ACC112 (cell line): Measurements from ENCODE around the gene NOXRED1.

ENCODE experiments used
- H2AFZ ChIP-seq: fragments of 200-600 bp; sonication (generic); one replicate; pipeline ENCODE4 v1.6.0; 2017; ENCODE audit warnings: antibody characterized with exemption, low read length; ENCODE audit not compliant: unreplicated experiment
- H3K27ac ChIP-seq: fragments of 200-600 bp; sonication (generic); 2 replicates; pipeline ENCODE4 v1.5.1; 2014; ENCODE audit warnings: low read depth, mild to moderate bottlenecking, antibody characterized with exemption, low read length, moderate library complexity
- H3K27me3 ChIP-seq: fragments of 200-600 bp; sonication (generic); 2 replicates; pipeline ENCODE4 v1.6.1; 2014; ENCODE audit warnings: mild to moderate bottlenecking, antibody characterized with exemption, low read length, moderate library complexity, mixed read lengths; ENCODE audit not compliant: insufficient read depth
- H3K36me3 ChIP-seq: fragments of 200-600 bp; sonication (generic); 2 replicates; pipeline ENCODE4 v1.6.1; 2016; ENCODE audit warnings: mild to moderate bottlenecking, antibody characterized with exemption, low read length, moderate library complexity, mixed read lengths; ENCODE audit not compliant: insufficient read depth
- H3K4me1 ChIP-seq: fragments of 200-600 bp; sonication (generic); one replicate; pipeline ENCODE4 v1.6.1; 2016; ENCODE audit warnings: low read length, mixed read lengths; ENCODE audit not compliant: insufficient read depth, unreplicated experiment, control insufficient read depth
- H3K4me3 ChIP-seq: fragments of 200-600 bp; sonication (generic); 2 replicates; pipeline ENCODE4 v1.5.1; 2014; ENCODE audit warnings: mild to moderate bottlenecking, low read depth, low read length
- H3K79me2 ChIP-seq: fragments of 200-600 bp; sonication (generic); one replicate; pipeline ENCODE4 v1.6.0; 2016; ENCODE audit warnings: low read length; ENCODE audit not compliant: control insufficient read depth, unreplicated experiment, insufficient read depth

NOXRED1 gene

GRCh38 chr14:77409131-77409533 lies 14.2 kb downstream of the NOXRED1 start:
- no peak overlapping the region for H2AFZ ChIP-seq
- H3K27me3 ChIP-seq, result no peaks in the 10 kb centered on the region
- H3K4me3 ChIP-seq, result no peak overlapping the region
- no peaks in the 10 kb centered on the region for H3K36me3 ChIP-seq
- no peak overlapping the region for H3K27ac ChIP-seq
- H3K79me2 ChIP-seq, result no peaks in the 10 kb centered on the region
- H3K4me1 ChIP-seq, result no peaks in the 10 kb centered on the region

GRCh38 chr14:77407158-77407557 lies 16.2 kb downstream of the NOXRED1 start:
- no peaks in the 10 kb centered on the region for H3K4me1 ChIP-seq
- H3K27ac ChIP-seq, result no peak overlapping the region
- no peak overlapping the region for H2AFZ ChIP-seq

GRCh38 chr14:77406718-77407117 lies 16.6 kb downstream of the NOXRED1 start:
- H3K27me3 ChIP-seq, result no peaks in the 10 kb centered on the region
- no peak overlapping the region for H2AFZ ChIP-seq
- H3K4me1 ChIP-seq, result no peaks in the 10 kb centered on the region
- no peak overlapping the region for H3K27ac ChIP-seq
- no peaks in the 10 kb centered on the region for H3K79me2 ChIP-seq
- H3K4me3 ChIP-seq, result no peak overlapping the region
- no peaks in the 10 kb centered on the region for H3K36me3 ChIP-seq

More at GRCh38 chr14:77407158-77407557, 16.2 kb downstream of the NOXRED1 start:
- Histone ChIP-seq H3K36me3 (no peaks in the 10 kb centered on the region), H3K79me2 (no peaks in the 10 kb centered on the region), H3K4me3 (no peak overlapping the region), H3K27me3 (no peaks in the 10 kb centered on the region)

GRCh38 chr14:77406086-77406485 lies 17.2 kb downstream of the NOXRED1 start:
- H3K4me1 ChIP-seq, result no peaks in the 10 kb centered on the region
- H3K27ac ChIP-seq, result no peak overlapping the region
- H3K79me2 ChIP-seq, result no peaks in the 10 kb centered on the region
- no peak overlapping the region for H2AFZ ChIP-seq
- H3K36me3 ChIP-seq, result no peaks in the 10 kb centered on the region
- no peak overlapping the region for H3K4me3 ChIP-seq
- no peaks in the 10 kb centered on the region for H3K27me3 ChIP-seq

- Histone ChIP-seq H3K27me3 (no peaks in the 10 kb centered on the region), H2AFZ (no peak overlapping the region), H3K4me3 (no peak overlapping the region), H3K4me1 (no peaks in the 10 kb centered on the region), H3K36me3 (no peaks in the 10 kb centered on the region), H3K27ac (no peak overlapping the region), H3K79me2 (no peaks in the 10 kb centered on the region)
Measured at GRCh38 chr14:77403768-77404167, 19.6 kb downstream of the NOXRED1 start.

GRCh38 chr14:77400216-77400615 lies 23.1 kb downstream of the NOXRED1 start:
- H2AFZ ChIP-seq, result no peak overlapping the region
- no peaks in the 10 kb centered on the region for H3K79me2 ChIP-seq
- no peaks in the 10 kb centered on the region for H3K36me3 ChIP-seq
- H3K4me3 ChIP-seq, result no peak overlapping the region
- no peaks in the 10 kb centered on the region for H3K4me1 ChIP-seq
- H3K27ac ChIP-seq, result no peak overlapping the region
- H3K27me3 ChIP-seq, result no peaks in the 10 kb centered on the region

- Histone ChIP-seq H2AFZ (no peak overlapping the region), H3K27me3 (no peaks in the 10 kb centered on the region), H3K36me3 (no peaks in the 10 kb centered on the region), H3K4me1 (no peaks in the 10 kb centered on the region), H3K4me3 (no peak overlapping the region), H3K79me2 (no peaks in the 10 kb centered on the region), H3K27ac (no peak overlapping the region)
Measured at GRCh38 chr14:77390188-77390587, 33.1 kb downstream of the NOXRED1 start.

GRCh38 chr14:77378701-77379100 lies 44.6 kb downstream of the NOXRED1 start:
- Histone ChIP-seq H3K27ac (no peak overlapping the region), H3K79me2 (peaks cover 26% of the 10 kb centered on the region), H3K4me3 (no peak overlapping the region), H3K27me3 (no peaks in the 10 kb centered on the region), H2AFZ (no peak overlapping the region), H3K36me3 (no peaks in the 10 kb centered on the region), H3K4me1 (peaks cover 10% of the 10 kb centered on the region)

- Histone ChIP-seq H3K27me3 (no peaks in the 10 kb centered on the region), H3K79me2 (peaks cover 26% of the 10 kb centered on the region), H2AFZ (peak overlapping the region; percentile 98), H3K36me3 (no peaks in the 10 kb centered on the region), H3K4me3 (peak overlapping the region; percentile 96), H3K4me1 (peaks cover 19% of the 10 kb centered on the region), H3K27ac (peak overlapping the region; percentile 70; the same call in 1 of the 2 replicates)
Measured at GRCh38 chr14:77377502-77377844, 45.9 kb downstream of the NOXRED1 start.

GRCh38 chr14:77376771-77377501 lies 46.4 kb downstream of the NOXRED1 start, which contains the start of the genes SAMD15 and TMED8:
Gene SAMD15 (plus strand): TSS chr14:77377379. CDS start chr14:77377419, 40 bp downstream.
Gene TMED8 (minus strand): TSS chr14:77377094. CDS start chr14:77377053, 41 bp downstream.
- no peaks in the 10 kb centered on the region for H3K36me3 ChIP-seq
- H3K27ac ChIP-seq, result peak within 1 kb of the TSS; percentile 70
- H3K4me3 ChIP-seq, result peak within 1 kb of the TSS; percentile 96
- H3K79me2 ChIP-seq, result peaks cover 29% of the 10 kb centered on the region
- peak within 1 kb of the TSS; percentile 98 for H2AFZ ChIP-seq
- no peaks in the 10 kb centered on the region for H3K27me3 ChIP-seq
- H3K4me1 ChIP-seq, result peaks cover 22% of the 10 kb centered on the region
